ENCODE results near the gene KIF2A.
A peak's percentile ranks its signal among the peaks of the same experiment; 100 is the strongest.

KIF2A gene

DNA sequence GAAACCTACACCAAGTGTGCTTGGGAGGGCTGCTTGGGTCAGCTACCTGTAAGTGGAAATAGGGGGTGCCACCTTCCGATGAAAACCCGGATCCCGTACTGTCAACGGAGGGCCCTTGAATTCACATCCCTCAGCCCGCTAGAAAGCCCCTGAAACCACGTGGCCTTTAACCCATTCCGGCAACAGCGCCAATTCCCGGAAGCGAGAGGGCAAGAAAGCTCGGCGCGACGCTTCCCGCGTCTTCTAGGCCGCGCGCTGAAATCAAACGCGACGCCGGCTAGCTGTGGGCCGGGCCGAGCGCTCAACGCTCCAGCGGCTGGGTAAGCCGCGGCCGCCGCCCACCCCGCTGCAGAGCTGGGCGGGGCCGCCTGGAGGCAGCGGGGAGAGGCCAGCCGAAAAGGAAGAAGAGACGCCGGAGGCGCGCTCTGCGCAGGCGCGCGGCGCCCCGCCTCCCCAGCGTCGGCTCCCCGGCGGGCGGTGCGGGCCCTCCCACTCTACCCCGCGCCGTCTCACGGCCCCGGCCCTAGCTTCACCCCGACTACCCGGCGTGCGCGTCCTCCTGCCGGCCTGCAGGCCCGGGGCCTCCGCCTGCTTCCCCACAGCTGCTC lies at the start of gene KIF2A:
KIF2A (plus strand) TSS at position 492 of the 608 bp plus-strand sequence. CDS start 267 bp downstream, outside the sequence.
- DNase-seq (ENCODE audit: low read depth) = peak; percentile 82

DNA sequence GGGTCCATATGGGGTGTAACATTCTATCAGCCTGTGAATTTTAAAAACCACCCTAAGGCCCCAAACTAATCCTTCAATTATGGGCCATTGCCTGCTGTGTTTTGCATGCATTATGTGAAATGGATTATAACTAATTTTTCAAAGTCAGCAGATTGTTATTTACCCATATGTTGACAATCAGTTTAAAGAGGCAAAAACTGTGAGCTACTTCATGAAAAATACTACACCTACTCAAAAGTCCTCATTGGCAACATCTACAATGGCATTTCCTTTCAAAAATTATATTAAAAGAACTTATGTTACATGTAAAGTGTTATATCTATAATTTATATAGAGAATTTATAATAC lies 49.0 kb upstream of the KIF2A start:
- DNase-seq (ENCODE audit: low read depth) = no peak

DNA sequence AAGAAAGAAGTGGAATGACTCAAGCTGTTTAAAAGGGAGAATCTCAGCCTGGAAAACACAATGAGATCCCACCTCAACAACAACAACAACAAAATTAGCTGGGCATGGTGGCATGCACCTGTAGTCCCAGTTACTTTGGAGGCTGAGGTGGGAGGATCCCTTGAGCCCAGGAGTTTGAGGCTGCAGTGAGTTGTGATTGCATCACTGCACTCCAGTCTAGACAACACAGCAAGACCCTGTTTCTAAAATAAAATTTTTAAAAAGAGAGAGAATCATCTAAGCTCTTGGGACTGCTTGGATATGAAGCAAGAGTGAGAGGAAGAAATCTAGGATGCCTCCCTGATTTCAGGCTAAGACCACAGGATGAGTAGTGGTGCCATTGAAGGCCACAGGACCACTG lies 47.4 kb upstream of the KIF2A start:
- no peak for DNase-seq (ENCODE audit: low read depth)

DNA sequence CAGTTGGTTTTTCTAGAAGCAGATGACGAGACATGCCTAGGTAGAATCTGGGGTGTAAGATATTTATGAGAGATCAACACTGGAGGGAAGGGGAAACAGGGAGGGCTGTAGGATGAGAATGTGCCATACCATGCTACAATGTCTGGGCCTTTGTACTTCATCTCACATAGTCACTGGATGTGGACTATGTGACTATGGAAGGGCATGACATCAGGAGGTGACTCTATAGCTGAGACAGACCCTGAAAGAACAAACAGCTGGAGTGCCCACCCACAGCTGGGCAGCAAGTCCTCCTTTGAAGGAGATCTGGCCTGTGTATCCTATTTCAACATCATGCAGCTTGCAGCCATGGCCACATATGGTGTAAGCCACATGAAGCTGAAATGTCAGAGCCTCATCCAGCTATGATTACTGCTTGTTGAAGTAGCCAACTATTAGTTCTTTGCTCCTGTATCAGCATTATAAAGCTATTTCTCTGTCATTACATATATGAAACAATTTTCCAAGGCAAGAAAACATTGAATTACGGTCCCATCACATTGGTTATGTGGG lies 46.2 kb upstream of the KIF2A start:
- DNase-seq (ENCODE audit: low read depth) = no peak

DNA sequence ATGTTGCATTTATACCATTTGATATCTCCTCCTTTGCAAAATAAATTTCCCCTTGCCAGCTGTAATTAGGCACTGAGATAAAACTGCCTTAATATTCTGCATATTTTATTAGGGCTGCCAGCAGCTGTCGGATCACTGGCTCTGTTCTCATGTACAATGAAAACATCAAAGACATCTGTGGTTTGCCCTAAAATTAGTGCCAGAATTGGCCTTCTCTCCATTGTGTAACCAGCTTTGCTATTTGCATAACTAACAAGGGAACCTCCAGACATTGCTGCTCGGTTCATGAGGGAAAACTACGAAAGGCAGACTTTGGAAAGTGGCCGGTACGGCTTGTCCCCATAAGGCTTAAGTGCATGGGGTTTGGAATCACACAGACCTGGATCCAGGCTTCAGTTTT lies 45.5 kb upstream of the KIF2A start:
- no peak for DNase-seq (ENCODE audit: low read depth)

DNA sequence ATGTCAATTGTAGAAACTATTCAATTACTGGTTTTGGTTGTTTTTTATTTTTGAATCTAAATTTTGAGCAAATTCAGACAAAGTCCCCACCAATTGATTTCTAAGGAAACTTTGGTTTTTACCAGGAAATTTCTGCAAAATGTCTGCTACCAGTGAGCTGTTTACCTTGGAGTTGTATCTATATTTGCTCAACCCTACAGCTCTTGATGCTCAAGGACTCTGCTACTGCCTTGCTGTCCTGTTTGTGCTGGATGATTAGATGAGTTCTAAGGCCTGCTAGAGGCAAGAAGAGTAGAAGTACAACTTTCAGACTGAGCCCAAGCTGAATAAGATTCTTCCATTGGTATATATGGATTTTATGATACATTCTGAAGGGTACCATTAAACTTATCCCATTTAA lies 42.6 kb upstream of the KIF2A start:
- DNase-seq (ENCODE audit: low read depth) = no peak

DNA sequence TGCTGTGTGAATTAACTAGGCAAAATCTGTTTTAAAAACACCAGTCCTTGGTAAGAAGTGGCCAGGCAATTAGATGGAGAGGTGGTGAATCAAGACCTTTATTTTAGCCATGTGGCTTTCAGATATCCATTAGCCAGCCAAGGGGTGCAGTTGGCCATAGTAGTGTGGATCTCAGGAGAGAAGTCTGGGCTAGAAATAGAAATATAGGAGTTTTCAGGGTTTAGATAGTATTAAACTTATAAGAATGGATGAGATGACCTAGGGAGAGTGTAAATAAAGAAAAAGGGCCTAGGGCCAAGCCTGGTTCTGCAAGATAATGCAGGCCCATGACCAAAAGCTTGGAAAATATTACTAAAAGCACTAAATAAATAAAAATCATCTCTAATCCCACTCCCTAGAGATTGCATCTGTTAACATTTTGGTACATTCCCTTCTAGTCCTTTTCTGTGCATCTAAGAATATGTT lies 40.3 kb upstream of the KIF2A start:
- no peak for DNase-seq (ENCODE audit: low read depth)

DNA sequence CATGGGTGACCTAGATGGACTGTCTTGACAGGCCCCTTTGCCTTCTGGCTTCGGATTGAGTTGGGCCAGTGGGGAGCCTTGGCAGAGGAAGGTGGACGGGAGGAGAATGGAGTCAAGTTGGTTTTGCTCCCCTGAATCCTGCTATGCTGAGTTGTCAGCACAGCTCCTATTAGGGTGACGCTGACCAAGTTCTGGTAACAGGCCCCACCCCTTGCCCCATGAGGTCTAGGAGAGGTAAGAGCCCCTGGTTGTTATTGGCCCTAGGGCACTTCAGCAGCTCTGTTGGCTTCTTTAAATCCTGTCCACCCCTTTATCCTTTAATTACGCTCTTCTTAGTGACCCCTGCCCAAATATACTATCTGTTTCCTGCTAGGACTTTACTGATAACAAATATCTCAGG lies 39.4 kb upstream of the KIF2A start:
- no peak for DNase-seq (ENCODE audit: low read depth)

DNA sequence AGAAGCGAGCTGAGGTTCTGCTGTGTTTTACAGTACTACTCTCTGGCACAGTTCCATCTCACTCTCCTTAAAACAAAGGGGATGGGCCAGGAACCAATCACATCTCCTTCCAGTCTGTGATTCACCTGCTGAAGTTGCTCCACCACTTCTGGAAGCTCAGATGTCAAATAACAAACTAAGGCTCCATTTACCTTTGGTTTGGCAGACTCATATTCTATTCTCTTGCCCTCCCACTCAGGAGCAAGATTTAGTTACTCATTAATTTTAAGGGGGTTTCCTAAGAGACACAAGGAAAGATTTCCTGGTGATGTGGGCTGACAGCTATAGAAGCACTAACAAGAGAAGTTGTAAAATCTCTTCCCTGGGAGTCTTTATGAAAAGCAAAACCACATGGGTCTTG lies 37.8 kb upstream of the KIF2A start:
- DNase-seq (ENCODE audit: low read depth) = no peak

DNA sequence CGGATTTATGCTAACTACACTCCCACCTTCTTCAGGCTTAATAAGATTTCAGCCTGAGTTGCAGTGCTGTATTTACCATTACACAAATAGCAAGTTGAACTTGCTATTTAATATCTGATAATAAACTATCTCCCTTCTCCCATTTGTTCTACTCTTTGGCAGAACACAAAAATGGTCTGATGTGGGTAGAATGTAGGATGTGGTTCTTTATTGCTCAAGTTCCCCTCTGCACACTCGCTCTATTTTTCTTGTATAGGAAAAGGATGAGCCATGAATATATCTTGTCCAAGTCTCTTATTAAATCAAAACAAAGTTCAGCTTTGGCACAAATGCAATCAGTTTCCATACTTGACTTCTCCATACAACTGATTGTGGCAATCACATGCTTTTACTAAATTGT lies 37.2 kb upstream of the KIF2A start:
- DNase-seq (ENCODE audit: low read depth) = no peak

DNA sequence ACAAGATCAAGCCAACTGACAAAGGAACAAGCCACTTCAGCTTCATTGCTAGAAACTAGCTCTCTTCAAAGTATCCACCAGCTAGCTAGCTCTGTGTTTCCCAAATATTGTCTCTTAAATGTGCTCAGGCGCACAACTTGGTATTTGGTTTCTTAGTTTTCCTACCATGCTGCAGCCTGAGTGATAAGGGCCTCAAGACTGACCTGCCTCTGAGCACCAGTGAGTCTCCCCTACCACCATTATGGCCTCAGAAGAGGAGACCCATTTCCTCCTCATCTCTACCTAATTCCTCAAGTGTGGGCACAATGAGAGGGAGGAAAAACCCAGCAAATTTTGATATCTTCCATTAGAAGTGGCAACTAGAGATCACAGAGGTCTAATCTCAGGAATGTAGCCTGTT lies 34.6 kb upstream of the KIF2A start:
- DNase-seq (ENCODE audit: low read depth) = no peak

DNA sequence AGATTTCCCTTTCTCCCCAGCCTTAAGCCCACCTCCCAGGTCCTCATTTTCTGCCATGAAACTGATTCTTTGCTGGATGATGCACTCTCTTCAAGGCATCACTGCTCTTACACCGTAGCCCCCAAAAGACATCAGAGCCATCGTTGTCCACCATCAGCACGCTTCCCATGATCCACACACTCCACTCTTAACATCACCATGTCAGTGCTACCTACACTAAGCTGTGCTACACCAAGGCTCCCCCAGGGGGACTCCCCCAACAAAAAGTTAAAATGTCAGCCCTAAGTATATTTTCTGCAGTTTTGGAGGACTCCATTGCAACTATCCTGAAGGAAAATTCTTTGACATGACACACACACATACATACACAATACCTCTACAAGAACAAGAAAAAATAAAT lies 34.1 kb upstream of the KIF2A start:
- no peak for DNase-seq (ENCODE audit: low read depth)

DNA sequence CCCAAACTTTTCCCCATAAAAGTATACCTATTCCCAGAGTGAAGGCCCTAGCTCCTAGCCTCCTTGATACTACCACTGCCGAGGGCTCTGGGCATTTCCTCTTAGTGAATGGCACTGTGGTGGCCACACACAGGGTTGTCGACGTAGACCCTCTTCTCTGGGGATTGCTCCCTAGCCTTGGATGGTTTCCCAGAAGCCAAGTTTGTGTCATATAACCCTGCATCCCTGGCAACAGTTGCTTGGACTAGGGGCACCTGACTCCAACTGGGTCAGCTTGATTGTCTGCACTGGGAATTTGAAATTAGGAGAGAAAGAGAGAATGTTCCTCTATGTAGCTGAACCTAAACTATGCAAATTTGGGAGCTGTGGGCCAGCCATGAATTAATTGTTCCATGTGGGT lies 32.3 kb upstream of the KIF2A start:
- DNase-seq (ENCODE audit: low read depth) = no peak

DNA sequence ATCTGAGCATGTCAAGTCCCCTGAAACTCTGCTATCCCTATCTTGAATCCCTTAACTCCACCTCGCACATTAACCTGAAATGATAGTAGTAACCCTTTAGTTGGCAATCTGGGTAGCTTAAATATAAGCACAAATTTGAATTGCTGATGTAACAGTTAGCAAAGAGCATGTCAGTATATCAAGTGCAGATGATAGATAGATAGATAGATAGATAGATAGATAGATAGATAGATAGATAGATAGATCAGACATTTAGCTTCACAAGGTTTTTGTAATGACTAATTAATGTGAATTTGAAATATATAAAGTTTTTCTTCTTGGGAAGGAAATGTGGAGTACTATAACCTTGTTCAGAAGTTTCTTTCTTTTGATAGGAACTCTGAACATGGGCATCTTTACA lies 30.4 kb upstream of the KIF2A start:
- DNase-seq (ENCODE audit: low read depth) = no peak

DNA sequence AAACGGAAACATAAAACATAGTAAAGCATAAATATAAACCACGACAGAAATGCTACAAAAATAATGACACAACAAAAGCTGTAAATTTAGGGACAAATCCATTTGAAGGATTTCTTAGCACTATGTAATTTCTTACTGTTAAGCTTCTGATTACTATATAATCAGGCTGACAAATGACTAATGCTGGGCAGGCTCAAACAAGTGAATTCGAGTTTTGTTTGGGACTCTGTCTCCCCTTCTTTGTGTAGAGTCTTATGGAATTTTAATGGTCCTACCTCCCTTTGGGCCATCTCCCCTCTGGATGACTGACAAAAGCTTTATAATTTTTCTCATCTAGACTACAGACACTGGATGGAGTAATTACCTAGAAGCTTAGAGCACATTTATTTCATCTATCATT lies 24.6 kb upstream of the KIF2A start:
- DNase-seq (ENCODE audit: low read depth) = no peak

DNA sequence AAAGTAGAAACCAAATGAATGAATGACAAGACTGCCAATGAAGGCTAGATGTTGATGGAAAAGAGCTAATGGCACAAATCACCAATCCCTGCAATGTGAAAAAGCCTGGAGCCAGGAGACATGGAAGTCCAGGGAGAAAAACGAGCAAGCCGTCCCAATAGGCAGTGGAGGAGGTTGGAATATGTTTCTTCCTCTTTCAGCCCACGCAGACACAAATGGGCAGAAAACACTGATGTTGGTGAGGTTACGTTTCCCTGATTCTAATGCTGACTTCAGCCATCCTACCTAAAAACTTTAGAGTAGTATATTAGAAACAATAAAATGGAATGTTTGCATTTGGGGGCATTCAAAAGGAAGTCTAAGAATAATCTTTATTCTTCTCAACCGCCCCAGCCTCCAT lies 23.9 kb upstream of the KIF2A start:
- DNase-seq (ENCODE audit: low read depth) = no peak

DNA sequence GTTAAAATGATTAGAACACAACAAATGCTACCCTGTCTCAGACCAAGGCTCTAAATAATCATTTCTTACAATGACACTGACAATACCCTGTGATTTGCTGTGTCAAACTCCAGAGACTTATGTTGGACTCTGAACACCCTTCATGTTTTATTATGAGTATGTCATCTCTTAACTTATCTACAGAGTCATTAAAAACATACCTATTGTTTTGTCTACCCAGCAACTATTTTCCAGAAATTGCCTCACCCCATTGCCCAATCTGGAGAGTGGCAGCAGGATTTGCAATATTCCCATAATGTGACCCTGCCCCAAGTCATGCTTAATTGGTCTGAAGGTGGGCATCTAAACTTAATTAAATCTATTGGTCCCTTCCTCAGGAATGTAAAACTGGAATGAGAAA lies 23.0 kb upstream of the KIF2A start:
- no peak for DNase-seq (ENCODE audit: low read depth)

DNA sequence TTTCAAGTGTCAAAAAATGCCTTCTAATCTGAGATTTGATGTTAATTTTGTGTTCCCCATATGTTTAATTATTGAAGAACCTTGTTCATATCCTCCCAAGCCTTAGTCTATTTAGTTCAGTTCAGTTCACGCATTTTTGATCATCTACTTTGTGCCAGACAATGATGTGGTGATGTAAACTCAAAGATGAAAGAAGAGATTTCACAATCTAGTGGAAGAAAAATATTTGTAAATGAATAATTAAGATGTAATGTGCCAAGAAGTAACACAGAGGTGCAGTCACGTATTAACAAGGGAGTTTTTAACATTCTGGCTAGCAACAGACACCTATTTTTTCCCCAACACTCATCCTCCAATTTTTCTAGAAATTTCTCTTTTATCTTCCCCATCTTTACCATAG lies 22.1 kb upstream of the KIF2A start:
- DNase-seq (ENCODE audit: low read depth) = no peak

DNA sequence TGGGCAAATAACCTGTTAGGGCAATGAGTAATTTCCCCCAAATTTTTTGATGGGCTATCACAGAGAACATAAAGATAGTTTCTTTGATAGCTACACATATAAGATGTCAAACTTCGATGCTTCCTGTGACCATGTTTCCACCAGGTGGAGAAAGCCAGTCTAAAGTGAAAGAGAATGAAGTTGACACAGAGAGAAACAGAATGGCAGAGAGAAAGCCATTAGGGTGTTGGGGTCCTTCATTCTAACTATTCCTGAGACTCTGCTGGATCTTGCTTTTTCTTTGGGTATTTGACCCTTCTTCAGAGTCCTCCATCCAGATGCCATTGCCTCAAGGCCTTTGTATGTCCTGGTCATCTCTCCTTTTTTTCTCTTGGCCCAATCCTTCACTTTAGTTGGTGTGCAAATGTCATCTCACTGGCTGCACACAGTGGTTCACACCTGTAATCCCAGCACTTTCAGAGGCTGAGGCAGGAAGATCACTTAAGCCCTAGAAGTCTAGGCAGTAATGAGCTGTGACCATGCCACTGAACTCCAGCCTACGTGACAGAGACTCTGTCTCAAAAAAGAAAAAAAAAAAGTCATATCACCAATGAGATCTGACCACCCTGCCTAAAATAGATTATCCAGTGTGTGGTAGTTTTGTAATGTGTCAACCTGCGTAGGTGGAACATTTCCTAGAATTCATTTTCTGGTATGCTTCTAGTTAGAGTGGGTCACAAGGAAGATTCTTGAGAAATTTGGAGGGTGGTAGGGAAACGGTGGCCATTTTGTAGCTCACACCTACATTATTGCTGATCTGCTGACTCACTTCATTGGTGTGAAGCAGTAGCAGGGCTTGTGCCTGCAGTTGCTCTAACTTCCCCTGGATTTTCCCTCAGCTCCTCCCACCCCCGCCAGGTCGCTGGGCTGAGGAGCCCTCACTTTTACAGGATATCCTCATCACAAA lies 20.8 kb upstream of the KIF2A start:
- no peak for DNase-seq (ENCODE audit: low read depth)

DNA sequence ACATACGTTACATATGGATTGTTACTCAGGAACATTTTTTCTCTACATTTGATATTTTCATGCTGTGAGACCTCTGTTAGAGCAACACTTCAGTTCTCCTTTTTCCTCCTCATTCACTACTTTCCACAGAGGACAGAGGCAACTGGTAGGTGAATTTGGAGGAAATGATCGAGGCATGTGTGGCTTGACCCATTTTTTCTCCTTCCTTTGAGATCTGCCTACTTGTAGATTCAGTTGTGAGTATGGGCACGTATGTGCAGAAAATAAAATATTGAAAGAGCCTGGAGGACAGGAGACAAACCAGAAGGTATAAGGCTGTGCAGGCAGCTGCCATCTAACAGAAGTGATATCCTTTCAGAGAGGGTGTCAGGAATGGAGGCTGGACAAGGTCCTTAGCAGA lies 19.2 kb upstream of the KIF2A start:
- DNase-seq (ENCODE audit: low read depth) = no peak

DNA sequence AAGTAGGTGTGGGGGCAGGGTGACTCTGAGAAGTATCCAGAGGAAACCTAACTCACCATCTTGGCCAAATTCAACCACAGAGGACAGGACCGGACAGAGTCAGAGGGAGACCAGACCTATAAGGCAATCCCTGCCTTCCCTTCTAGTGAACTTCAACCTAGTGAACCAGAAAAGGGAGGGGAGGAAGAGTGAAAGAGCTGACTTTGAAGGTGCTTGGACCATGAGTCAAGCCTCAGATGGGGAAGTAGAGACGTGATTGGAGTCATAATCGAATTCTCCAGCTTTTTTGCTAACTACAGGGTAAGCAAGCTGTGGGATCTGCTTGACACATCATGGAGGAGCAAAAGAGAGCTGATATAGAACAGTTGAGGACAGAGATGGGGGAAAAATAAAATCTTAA lies 18.8 kb upstream of the KIF2A start:
- no peak for DNase-seq (ENCODE audit: low read depth)

DNA sequence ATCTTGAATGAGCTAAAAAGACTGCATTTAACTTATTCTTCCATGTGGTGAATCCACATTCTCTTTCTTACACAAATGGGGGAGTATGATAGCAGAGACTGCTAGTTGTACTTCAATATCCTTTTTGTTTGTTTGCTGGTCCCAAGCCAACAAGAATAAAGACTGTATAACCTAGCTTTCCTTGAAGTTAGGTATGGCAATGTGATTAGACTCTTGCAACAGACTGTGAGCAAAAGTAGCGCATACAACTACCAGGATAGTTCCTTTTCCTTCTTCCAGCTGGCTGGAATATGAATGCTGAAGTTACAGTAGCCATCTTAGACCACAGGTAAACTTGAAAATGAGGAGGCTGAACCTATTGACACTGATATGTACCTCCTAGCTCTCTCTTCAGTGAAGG lies 17.9 kb upstream of the KIF2A start:
- DNase-seq (ENCODE audit: low read depth) = no peak

DNA sequence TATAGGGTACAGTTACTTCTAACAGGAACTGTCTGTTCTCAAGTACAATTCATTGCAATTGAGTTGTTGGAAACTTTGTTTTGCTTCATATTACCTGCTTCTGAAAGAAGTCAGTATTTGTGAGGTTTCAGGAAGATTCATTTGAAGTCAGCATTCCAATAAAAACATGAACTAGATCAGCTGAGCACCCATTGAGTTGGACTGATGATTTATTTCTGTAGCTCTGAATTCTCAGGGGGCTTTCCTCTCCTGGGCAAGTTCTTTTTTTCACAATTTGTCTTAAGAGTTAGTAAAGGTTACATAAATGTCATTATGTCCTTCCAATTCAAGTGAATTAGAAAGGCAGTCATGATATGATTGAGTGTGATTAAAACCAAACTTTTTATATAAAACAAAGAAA lies 16.2 kb upstream of the KIF2A start:
- DNase-seq (ENCODE audit: low read depth) = no peak

Data from activated T-cell treated with anti-CD3 and anti-CD28 coated beads for 1 hour (primary cell).